ENCODE measurements around the gene ZNF444. TPM values are rescaled to one million over a fixed set of nuclear protein-coding genes. Genes with fewer than 3 reads are reported as not detected.

ZNF444 gene
- total and polyA plus RNA-seq, 2 of the 8 experiments (the other 6 are each of a cell fraction or from before 2014, with no cell fraction given), result 49.5 to 54.5 TPM

GRCh38 chr19:56159009-56159559 is 18.0 kb downstream of the ZNF444 start:
- Histone ChIP-seq H3K36me3 (ENCODE audit: control insufficient read depth in 2 of 4, insufficient read depth in 4 of 4, low read length in 3 of 4) (peaks cover 3 to 20% (median 12%) of the 10 kb centered on the region in 4 experiments; a peak in 6 of 8 replicates), H3K27me3 (replicated peaks in 1 of 4; ENCODE audit: control insufficient read depth in 3 of 4, extremely low read depth in 1 of 4, insufficient read depth in 3 of 4, low read length in 3 of 4) (no peaks in the 10 kb centered on the region), H4K20me1 (replicated peaks in 1 of 2; ENCODE audit: control insufficient read depth in 1 of 2, insufficient read depth in 2 of 2, low read length in 2 of 2) (peaks cover 0 to 9% of the 10 kb centered on the region in 2 experiments), H3K4ac (replicated peaks; ENCODE audit: insufficient read length, low read depth, low read length) (no peak overlapping the region), H2AK5ac (ENCODE audit: low read depth, low read length) (no peak overlapping the region), H2BK120ac (replicated peaks; ENCODE audit: low read depth, low read length) (no peak overlapping the region), H3K9me3 (ENCODE audit: insufficient read depth in 2 of 2, low read depth in 1 of 2, low read length in 1 of 2) (no peaks in the 10 kb centered on the region), H3K4me3 (ENCODE audit: extremely low read depth in 1 of 4, insufficient read depth in 2 of 4, low read depth in 3 of 4, low read length in 4 of 4) (no peak overlapping the region), H4K8ac (ENCODE audit: extremely low read depth, insufficient read depth, low read length) (no peak overlapping the region), H3K9ac (replicated peaks in 1 of 4; ENCODE audit: extremely low read depth in 1 of 4, low read depth in 3 of 4, low read length in 3 of 4) (no peak overlapping the region), H2BK5ac (ENCODE audit: low read depth, low read length) (no peak overlapping the region), H3K79me2 (ENCODE audit: control insufficient read depth in 1 of 2, insufficient read depth in 2 of 2, low read length in 2 of 2) (no peaks in the 10 kb centered on the region), H4K91ac (replicated peaks; ENCODE audit: insufficient read length, low read length) (no peak overlapping the region), H2BK15ac (ENCODE audit: low read length) (no peak overlapping the region), H3K27ac (ENCODE audit: low read depth, low read length) (no peak overlapping the region), H2BK12ac (ENCODE audit: low read depth, low read length) (no peak overlapping the region), H3K14ac (ENCODE audit: insufficient read length) (no peak overlapping the region), H3K23me2 (ENCODE audit: low read depth, low read length) (peaks cover 7% of the 10 kb centered on the region; the same call in 1 of the 2 replicates), H3K79me1 (ENCODE audit: low read depth, low read length) (peaks cover 4% of the 10 kb centered on the region; the same call in 1 of the 2 replicates), H4K5ac (ENCODE audit: insufficient read length, low read depth, low read length) (no peak overlapping the region), H3K23ac (ENCODE audit: insufficient read length) (no peak overlapping the region), H2AFZ (ENCODE audit: low read length) (no peak overlapping the region), H3K18ac (ENCODE audit: extremely low read depth, low read length) (no peak overlapping the region), H2BK20ac (ENCODE audit: low read length) (no peak overlapping the region), H3K4me2 (ENCODE audit: insufficient read depth in 1 of 2, low read depth in 2 of 2, low read length in 2 of 2) (no peak overlapping the region), H3K56ac (replicated peaks; ENCODE audit: insufficient read length, low read depth, low read length) (no peak overlapping the region), H3K4me1 (replicated peaks in 1 of 4; ENCODE audit: control insufficient read depth in 3 of 4, insufficient read depth in 4 of 4, low read length in 3 of 4) (peaks cover 0 to 2% (median under 1%) of the 10 kb centered on the region in 4 experiments; a peak in 3 of 7 replicates)
- CTCF ChIA-PET (ENCODE audit: partially characterized antibody), result interaction anchor here (2.1 to 7.9 kb wide), 2 partner anchors 13 to 93 kb away, joined by 11 to 76 read pairs; no protein-coding TSS in a partner anchor
- TF ChIP-seq CHD2 (IDR thresholded peaks at IDR 0.05; ENCODE audit: low read length), result no peak
- TF ChIP-seq ZNF274 (IDR thresholded peaks at IDR 0.05; ENCODE audit: borderline replicate concordance, extremely low read depth, low read length), result no peak
- TF ChIP-seq CBX5 (IDR thresholded peaks at IDR 0.05; ENCODE audit: low read depth, low read length), result no peak
- no peak for TF ChIP-seq EP300 (IDR thresholded peaks at IDR 0.05; ENCODE audit: borderline replicate concordance in 1 of 2, low read depth in 2 of 2, low read length in 2 of 2)
- no peak for TF ChIP-seq RBBP5 (IDR thresholded peaks at IDR 0.05; ENCODE audit: borderline replicate concordance, low read depth, low read length)
- TF ChIP-seq SIRT6 (IDR thresholded peaks at IDR 0.05; ENCODE audit: low read length), result no peak
- TF ChIP-seq POLR2AphosphoS5 (IDR thresholded peaks at IDR 0.05; ENCODE audit: low read depth, low read length), result no peak
- no peak for TF ChIP-seq NRF1 (IDR thresholded peaks at IDR 0.05; ENCODE audit: low read depth, low read length)
- no peak for TF ChIP-seq RAD21 (IDR thresholded peaks at IDR 0.05 in 1 of 2, conservative IDR thresholded peaks at IDR 0.05 in 1 of 2; ENCODE audit: low read depth in 2 of 2, low read length in 2 of 2)
- TF ChIP-seq JUND (IDR thresholded peaks at IDR 0.05; ENCODE audit: low read length), result no peak
- no peak for TF ChIP-seq PHF8 (conservative IDR thresholded peaks at IDR 0.05; ENCODE audit: low read depth, low read length)
- DNase-seq (ENCODE audit: low read depth in 1 of 2, low spot score in 2 of 2) (no peak), FAIRE-seq (no peak)
- WGBS, 2 experiments (ENCODE audit: extremely low coverage in 1 of 2, insufficient coverage in 1 of 2, insufficient read length in 1 of 2, insufficient replicate concordance in 2 of 2, low coverage in 1 of 2, low lambda C conversion rate in 2 of 2, missing lambda C conversion rate in 1 of 2), result 92 to 100% methylated on average over 4 to 9 of the region's 9 CpGs
- POLR2A ChIA-PET (ENCODE audit: partially characterized antibody), result no interaction called here

All from H1 (cell line).